SH-SY5Y (cell line): Measurements from ENCODE around the gene CACNA1A.

Experiments used
- GATA2 ChIP-seq: IDR thresholded peaks from 2 replicates; pipeline ENCODE4 v1.6.1; 2011; ENCODE audit warnings: mild to moderate bottlenecking, low read depth, low read length
- GATA3 ChIP-seq: IDR thresholded peaks from 2 replicates; pipeline ENCODE4 v1.6.1; 2011; ENCODE audit warnings: low read depth, mild to moderate bottlenecking, low read length, moderate library complexity

CACNA1A gene

GRCh38 chr19:13463296-13463695 lies 43.0 kb downstream of the CACNA1A start:
- TF ChIP-seq GATA3 (no peak), GATA2 (no peak)

GRCh38 chr19:13461536-13461935 lies 44.7 kb downstream of the CACNA1A start:
- TF ChIP-seq GATA2, result no peak
- TF ChIP-seq GATA3, result no peak

GRCh38 chr19:13460045-13460444 lies 46.2 kb downstream of the CACNA1A start:
- TF ChIP-seq GATA3 (no peak), GATA2 (no peak)

- TF ChIP-seq GATA2 (no peak), GATA3 (no peak)
Measured at GRCh38 chr19:13459351-13459750, 46.9 kb downstream of the CACNA1A start.

GRCh38 chr19:13451434-13451995 lies 54.8 kb downstream of the CACNA1A start:
- TF ChIP-seq GATA3 (no peak), GATA2 (no peak)

- TF ChIP-seq GATA3, result no peak
- TF ChIP-seq GATA2, result no peak
Measured at GRCh38 chr19:13447978-13448377, 58.3 kb downstream of the CACNA1A start.

- TF ChIP-seq GATA3 (no peak), GATA2 (no peak)
Measured at GRCh38 chr19:13441810-13442512, 64.3 kb downstream of the CACNA1A start.

- TF ChIP-seq GATA2 (no peak), GATA3 (no peak)
Measured at GRCh38 chr19:13437919-13438618, 68.2 kb downstream of the CACNA1A start.

GRCh38 chr19:13436352-13436751 lies 69.9 kb downstream of the CACNA1A start:
- TF ChIP-seq GATA3 (no peak), GATA2 (no peak)

- TF ChIP-seq GATA2 (no peak), GATA3 (no peak)
Measured at GRCh38 chr19:13430790-13431582, 75.3 kb downstream of the CACNA1A start.

- no peak for TF ChIP-seq GATA3
- no peak for TF ChIP-seq GATA2
Measured at GRCh38 chr19:13429563-13429962, 76.7 kb downstream of the CACNA1A start.

- TF ChIP-seq GATA3 (no peak), GATA2 (no peak)
Measured at GRCh38 chr19:13428352-13428751, 77.9 kb downstream of the CACNA1A start.

GRCh38 chr19:13427273-13428051 lies 78.8 kb downstream of the CACNA1A start:
- TF ChIP-seq GATA3 (no peak), GATA2 (no peak)
